ENCODE data around the gene PCDHGA1. TPM values are rescaled to one million over a fixed set of nuclear protein-coding genes. Genes with fewer than 3 reads are reported as not detected.

PCDHGA1 gene
- total RNA-seq, 4 donors from 2014 or later: 0.12 to 2.2 (median 0.59) TPM

- TF ChIP-seq CTCF (IDR thresholded peaks at IDR 0.05): no peak
- DNase-seq (ENCODE audit: low spot score) (no peak), ATAC-seq (ENCODE audit: low FRiP score) (no peak)
Observed at GRCh38 chr5:141522301-141522700, 192.0 kb downstream of the PCDHGA1 start.

GRCh38 chr5:141523991-141524390 lies 193.7 kb downstream of the PCDHGA1 start:
- TF ChIP-seq CTCF (IDR thresholded peaks at IDR 0.05): no peak
- ATAC-seq (ENCODE audit: low FRiP score) (no peak), DNase-seq (ENCODE audit: low spot score) (no peak)

GRCh38 chr5:141524604-141525597 lies 194.6 kb downstream of the PCDHGA1 start:
- peak in 2 of 3 donors; percentile 98 to 100 for TF ChIP-seq CTCF (IDR thresholded peaks at IDR 0.05)
- DNase-seq (ENCODE audit: low spot score) (peak; percentile 66), ATAC-seq (ENCODE audit: low FRiP score) (peak; percentile 86)

- no peak for TF ChIP-seq CTCF (IDR thresholded peaks at IDR 0.05)
- no peak for DNase-seq (ENCODE audit: low spot score)
- ATAC-seq (ENCODE audit: low FRiP score): no peak
Observed at GRCh38 chr5:141525653-141526052, 195.3 kb downstream of the PCDHGA1 start.

- DNase-seq (ENCODE audit: low spot score) (no peak), ATAC-seq (ENCODE audit: low FRiP score) (no peak)
- no peak for TF ChIP-seq CTCF (IDR thresholded peaks at IDR 0.05)
Observed at GRCh38 chr5:141527426-141527825, 197.1 kb downstream of the PCDHGA1 start.

- ATAC-seq (ENCODE audit: low FRiP score) (peak; percentile 21), DNase-seq (ENCODE audit: low spot score) (no peak)
- no peak for TF ChIP-seq CTCF (IDR thresholded peaks at IDR 0.05)
Observed at GRCh38 chr5:141528291-141528984, 198.1 kb downstream of the PCDHGA1 start.

All from omental fat pad (tissue), 4 donors.